ENCODE results near the gene TPTE.
"Not testable (repeated sequence)": the region's sequence is repeated elsewhere in the genome, so short reads cannot be mapped to it uniquely, and the experiment has no call there.

TPTE gene

GRCh38 chr21:10539956-10540355, 18.6 kb downstream of the TPTE start:
- no peak for DNase-seq (ENCODE audit: extremely low read depth, insufficient read length)
- Histone ChIP-seq H3K27me3 (replicated peaks; ENCODE audit: control insufficient read depth, insufficient read depth, low read length) (no peaks in the 10 kb centered on the region), H3K36me3 (ENCODE audit: control insufficient read depth, insufficient read depth, low read length) (no peaks in the 10 kb centered on the region), H3K4me3 (replicated peaks; ENCODE audit: low read depth, low read length) (no peak overlapping the region)
- no peak for TF ChIP-seq CTCF (IDR thresholded peaks at IDR 0.05; ENCODE audit: insufficient read depth, low read length, poor library complexity, severe bottlenecking)

- DNase-seq (ENCODE audit: extremely low read depth, insufficient read length); H3K27me3 ChIP-seq (replicated peaks; ENCODE audit: control insufficient read depth, insufficient read depth, low read length); H3K4me3 ChIP-seq (replicated peaks; ENCODE audit: low read depth, low read length); H3K36me3 ChIP-seq (ENCODE audit: control insufficient read depth, insufficient read depth, low read length): not testable (repeated sequence)
Measured at GRCh38 chr21:10544376-10544775, 23.0 kb downstream of the TPTE start.

GRCh38 chr21:10547868-10548267, 26.5 kb downstream of the TPTE start:
- H3K4me3 ChIP-seq (replicated peaks; ENCODE audit: low read depth, low read length); H3K27me3 ChIP-seq (replicated peaks; ENCODE audit: control insufficient read depth, insufficient read depth, low read length); DNase-seq (ENCODE audit: extremely low read depth, insufficient read length); H3K36me3 ChIP-seq (ENCODE audit: control insufficient read depth, insufficient read depth, low read length): not testable (repeated sequence)

- H3K36me3 ChIP-seq (ENCODE audit: control insufficient read depth, insufficient read depth, low read length); DNase-seq (ENCODE audit: extremely low read depth, insufficient read length); H3K4me3 ChIP-seq (replicated peaks; ENCODE audit: low read depth, low read length); H3K27me3 ChIP-seq (replicated peaks; ENCODE audit: control insufficient read depth, insufficient read depth, low read length): not testable (repeated sequence)
Measured at GRCh38 chr21:10548331-10548954, 27.1 kb downstream of the TPTE start.

GRCh38 chr21:10570803-10571202, 49.4 kb downstream of the TPTE start:
- not testable (repeated sequence) for DNase-seq (ENCODE audit: extremely low read depth, insufficient read length); H3K4me3 ChIP-seq (replicated peaks; ENCODE audit: low read depth, low read length); H3K36me3 ChIP-seq (ENCODE audit: control insufficient read depth, insufficient read depth, low read length); H3K27me3 ChIP-seq (replicated peaks; ENCODE audit: control insufficient read depth, insufficient read depth, low read length)

GRCh38 chr21:10574531-10575310, 53.3 kb downstream of the TPTE start:
- not testable (repeated sequence) for DNase-seq (ENCODE audit: extremely low read depth, insufficient read length); H3K4me3 ChIP-seq (replicated peaks; ENCODE audit: low read depth, low read length); H3K27me3 ChIP-seq (replicated peaks; ENCODE audit: control insufficient read depth, insufficient read depth, low read length); H3K36me3 ChIP-seq (ENCODE audit: control insufficient read depth, insufficient read depth, low read length)

GRCh38 chr21:10575311-10575667, 53.9 kb downstream of the TPTE start:
- Histone ChIP-seq H3K36me3 (ENCODE audit: control insufficient read depth, insufficient read depth, low read length) (no peaks in the 10 kb centered on the region), H3K4me3 (replicated peaks; ENCODE audit: low read depth, low read length) (no peak overlapping the region), H3K27me3 (replicated peaks; ENCODE audit: control insufficient read depth, insufficient read depth, low read length) (no peaks in the 10 kb centered on the region)
- TF ChIP-seq CTCF (IDR thresholded peaks at IDR 0.05; ENCODE audit: insufficient read depth, low read length, poor library complexity, severe bottlenecking), result no peak
- DNase-seq (ENCODE audit: extremely low read depth, insufficient read length), result no peak

- H3K36me3 ChIP-seq (ENCODE audit: control insufficient read depth, insufficient read depth, low read length); H3K27me3 ChIP-seq (replicated peaks; ENCODE audit: control insufficient read depth, insufficient read depth, low read length); DNase-seq (ENCODE audit: extremely low read depth, insufficient read length); H3K4me3 ChIP-seq (replicated peaks; ENCODE audit: low read depth, low read length): not testable (repeated sequence)
Measured at GRCh38 chr21:10578910-10579309, 57.5 kb downstream of the TPTE start.

GRCh38 chr21:10589115-10589514, 67.7 kb downstream of the TPTE start:
- H3K27me3 ChIP-seq (replicated peaks; ENCODE audit: control insufficient read depth, insufficient read depth, low read length); H3K4me3 ChIP-seq (replicated peaks; ENCODE audit: low read depth, low read length); H3K36me3 ChIP-seq (ENCODE audit: control insufficient read depth, insufficient read depth, low read length); DNase-seq (ENCODE audit: extremely low read depth, insufficient read length): not testable (repeated sequence)

- not testable (repeated sequence) for H3K27me3 ChIP-seq (replicated peaks; ENCODE audit: control insufficient read depth, insufficient read depth, low read length); DNase-seq (ENCODE audit: extremely low read depth, insufficient read length); H3K36me3 ChIP-seq (ENCODE audit: control insufficient read depth, insufficient read depth, low read length); H3K4me3 ChIP-seq (replicated peaks; ENCODE audit: low read depth, low read length)
Measured at GRCh38 chr21:10607074-10607473, 85.7 kb downstream of the TPTE start.

GRCh38 chr21:10614285-10614684, 92.9 kb downstream of the TPTE start:
- not testable (repeated sequence) for H3K27me3 ChIP-seq (replicated peaks; ENCODE audit: control insufficient read depth, insufficient read depth, low read length); H3K36me3 ChIP-seq (ENCODE audit: control insufficient read depth, insufficient read depth, low read length); DNase-seq (ENCODE audit: extremely low read depth, insufficient read length); H3K4me3 ChIP-seq (replicated peaks; ENCODE audit: low read depth, low read length)

- not testable (repeated sequence) for H3K36me3 ChIP-seq (ENCODE audit: control insufficient read depth, insufficient read depth, low read length); DNase-seq (ENCODE audit: extremely low read depth, insufficient read length)
Measured at GRCh38 chr21:10616061-10616460, 94.7 kb downstream of the TPTE start.

More at GRCh38 chr21:10616061-10616460, 94.7 kb downstream of the TPTE start:
- not testable (repeated sequence) for H3K27me3 ChIP-seq (replicated peaks; ENCODE audit: control insufficient read depth, insufficient read depth, low read length); H3K4me3 ChIP-seq (replicated peaks; ENCODE audit: low read depth, low read length)
